Measurements from ENCODE around the gene MNT.

MNT gene

DNA sequence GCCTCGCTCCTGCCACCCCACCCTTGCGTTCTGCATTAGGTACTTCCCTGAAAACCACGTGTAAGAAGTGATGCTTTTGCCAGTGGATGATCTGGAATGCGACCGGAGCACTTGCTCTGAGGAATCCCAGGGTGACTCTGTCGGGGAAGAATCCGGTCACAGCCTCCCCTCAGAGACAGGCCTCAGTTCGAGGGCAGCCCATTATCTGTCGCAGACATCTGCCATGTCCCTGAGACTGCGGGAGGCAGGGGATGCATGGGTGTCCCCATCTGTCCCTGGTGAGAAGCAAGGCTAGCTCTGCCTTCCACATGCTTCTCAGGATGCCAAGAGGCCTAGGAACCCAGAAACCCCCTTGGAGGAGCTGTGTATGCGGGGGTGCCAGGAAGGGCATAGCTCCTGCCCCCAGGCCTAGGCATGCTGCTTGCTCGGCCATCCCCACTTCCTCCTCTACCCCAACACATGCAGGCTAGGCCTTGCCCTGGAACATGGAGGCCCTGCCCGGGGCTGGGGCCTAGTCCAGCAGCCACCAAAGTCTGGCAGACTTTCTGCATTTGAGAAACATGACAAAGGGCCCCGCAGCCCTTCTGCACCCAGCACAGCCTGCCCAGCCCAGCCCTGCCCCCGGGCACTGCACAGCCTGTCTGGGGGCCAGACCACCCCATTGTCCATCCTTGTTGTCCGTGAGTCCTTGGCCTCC lies 20.5 kb downstream of the MNT start:
- no peak for DNase-seq (ENCODE audit: low spot score)

DNA sequence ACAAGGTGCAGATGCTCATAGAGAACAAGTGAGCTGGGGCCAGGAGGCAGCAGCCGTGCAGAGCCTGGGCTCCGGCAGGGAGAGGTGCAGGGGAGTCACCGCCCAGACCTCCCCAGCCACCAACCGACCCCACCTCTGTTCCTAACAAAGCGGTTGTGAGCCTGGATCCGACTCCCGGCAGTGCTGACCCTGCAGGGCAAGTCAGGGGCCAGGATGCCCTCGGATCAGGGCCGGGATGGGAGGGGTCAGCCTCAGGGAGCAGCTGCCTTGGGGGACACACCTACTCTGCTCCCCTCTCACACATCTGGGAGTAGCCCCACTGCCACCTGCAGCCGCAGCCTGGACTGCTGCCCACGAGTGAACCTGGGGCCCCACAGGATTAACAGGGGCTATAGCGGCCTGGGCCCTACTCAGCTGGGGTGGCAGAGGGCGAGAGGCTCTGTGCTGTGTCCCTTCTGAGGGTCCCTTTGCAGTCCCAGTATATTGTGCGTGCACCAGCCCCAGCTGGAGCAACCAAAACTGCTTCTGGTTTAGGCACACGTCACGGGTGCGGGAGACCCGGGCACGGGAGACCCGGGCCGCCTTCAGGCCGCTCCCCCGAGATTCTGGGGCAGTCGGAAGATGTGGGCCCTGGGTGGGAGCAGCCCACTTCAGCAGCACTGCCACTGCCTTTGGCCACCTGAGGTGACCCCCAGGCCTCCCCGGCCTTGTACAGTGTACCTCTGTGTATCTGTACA lies 21.2 kb downstream of the MNT start:
- DNase-seq (ENCODE audit: low spot score): no peak

DNA sequence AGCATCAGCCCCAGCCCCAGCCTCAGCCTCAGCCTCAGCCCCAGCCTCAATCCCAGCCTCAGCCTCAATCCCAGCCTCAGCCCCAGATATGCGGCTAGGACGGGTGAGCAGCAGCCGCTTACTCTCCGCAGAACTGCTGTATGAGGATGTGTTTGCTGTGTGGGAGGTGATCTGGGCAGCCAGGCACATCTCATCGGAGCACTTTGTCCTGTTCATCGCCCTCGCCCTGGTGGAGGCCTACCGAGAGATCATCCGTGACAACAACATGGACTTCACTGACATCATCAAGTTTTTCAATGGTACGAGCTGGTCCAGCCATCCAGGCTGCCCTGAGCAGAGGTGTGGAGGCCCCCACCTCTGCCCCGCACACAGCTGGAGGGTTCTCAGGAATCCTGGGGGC lies 22.0 kb downstream of the MNT start:
- DNase-seq (ENCODE audit: low spot score): no peak

DNA sequence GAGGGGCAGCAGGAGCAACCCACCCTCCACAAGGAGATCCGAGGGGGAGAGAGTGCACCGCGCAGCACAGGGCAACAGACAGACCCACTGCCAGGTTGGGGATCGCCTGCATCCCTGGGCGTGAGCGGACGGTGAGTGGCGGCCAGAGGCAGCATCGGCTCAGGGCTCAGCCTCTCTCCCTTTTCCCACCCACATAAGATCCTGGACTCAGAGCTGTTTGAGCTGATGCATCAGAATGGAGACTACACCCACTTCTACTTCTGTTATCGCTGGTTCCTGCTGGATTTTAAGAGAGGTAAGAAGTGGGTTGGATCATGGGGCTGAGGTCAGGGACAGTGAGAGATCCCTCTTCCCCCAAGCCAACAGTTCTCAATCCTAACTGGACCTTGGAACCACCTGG lies 23.2 kb downstream of the MNT start:
- DNase-seq (ENCODE audit: low spot score): no peak

DNA sequence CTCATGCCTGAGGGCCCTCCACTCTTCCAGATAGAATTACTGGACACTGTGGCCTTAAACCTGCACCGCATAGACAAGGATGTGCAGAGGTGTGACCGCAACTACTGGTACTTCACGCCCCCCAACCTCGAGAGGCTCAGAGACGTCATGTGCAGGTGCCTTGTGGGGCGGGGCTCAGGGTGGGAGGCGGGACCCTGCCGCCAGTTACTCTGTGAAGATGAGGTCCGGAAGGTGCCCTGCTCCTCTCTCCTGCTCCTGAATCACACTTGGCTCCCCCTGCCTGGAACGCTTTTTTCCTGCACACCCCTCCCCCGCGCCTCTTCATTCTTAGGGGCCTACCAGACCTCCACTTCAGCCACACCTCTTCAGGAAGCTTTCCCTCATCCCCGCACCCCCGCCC lies 24.8 kb downstream of the MNT start:
- no peak for DNase-seq (ENCODE audit: low spot score)

DNA sequence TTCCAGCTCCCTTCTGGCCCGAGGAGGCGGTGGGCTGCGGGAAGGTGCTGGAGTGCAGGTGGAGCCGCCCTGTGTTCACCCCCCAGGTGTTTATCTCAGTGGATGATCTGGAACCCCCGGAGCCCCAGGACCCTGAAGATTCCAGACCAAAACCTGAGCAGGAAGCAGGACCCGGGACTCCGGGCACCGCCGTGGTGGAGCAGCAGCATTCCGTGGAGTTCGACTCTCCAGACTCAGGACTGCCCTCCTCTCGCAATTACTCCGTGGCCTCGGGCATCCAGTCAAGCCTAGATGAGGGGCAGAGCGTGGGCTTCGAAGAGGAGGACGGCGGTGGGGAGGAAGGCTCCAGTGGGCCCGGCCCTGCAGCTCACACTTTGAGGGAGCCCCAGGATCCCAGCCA lies 25.5 kb downstream of the MNT start:
- DNase-seq (ENCODE audit: low spot score): no peak

DNA sequence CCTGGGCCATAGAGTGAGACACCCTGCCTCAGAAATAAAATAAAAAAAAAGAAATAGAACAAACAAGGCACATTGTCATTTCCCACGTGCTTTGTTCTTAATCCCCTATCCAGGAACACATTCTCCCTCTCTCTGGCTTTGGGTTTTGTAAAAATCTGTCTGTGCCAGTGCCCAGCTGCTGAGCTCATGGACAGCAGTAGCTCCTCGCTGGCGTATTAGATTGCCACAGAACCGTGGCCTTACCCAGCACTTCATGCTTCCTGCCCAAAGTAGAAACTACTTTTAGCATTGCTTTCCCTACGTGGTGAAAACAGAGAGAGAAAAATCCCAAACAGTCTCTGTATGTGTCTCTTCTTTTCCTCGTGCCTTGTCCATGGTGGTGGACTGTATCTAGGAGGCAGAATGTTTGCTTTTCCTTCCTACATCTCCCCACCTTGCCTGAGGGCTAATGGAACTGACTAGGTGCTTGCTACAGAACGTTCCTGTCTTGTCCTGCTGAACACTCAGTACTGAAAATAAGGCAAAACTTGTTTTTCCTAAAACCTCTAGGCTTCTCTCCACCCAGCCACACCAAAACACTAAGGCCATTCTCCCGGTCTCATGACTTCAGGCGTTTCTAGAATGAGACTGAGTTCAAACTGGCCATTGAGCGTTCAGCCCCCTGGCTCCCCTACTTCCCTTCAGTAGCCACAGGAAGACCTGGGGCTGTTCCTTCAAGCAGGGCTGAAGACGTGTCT lies 26.1 kb downstream of the MNT start:
- DNase-seq (ENCODE audit: low spot score): no peak

DNA sequence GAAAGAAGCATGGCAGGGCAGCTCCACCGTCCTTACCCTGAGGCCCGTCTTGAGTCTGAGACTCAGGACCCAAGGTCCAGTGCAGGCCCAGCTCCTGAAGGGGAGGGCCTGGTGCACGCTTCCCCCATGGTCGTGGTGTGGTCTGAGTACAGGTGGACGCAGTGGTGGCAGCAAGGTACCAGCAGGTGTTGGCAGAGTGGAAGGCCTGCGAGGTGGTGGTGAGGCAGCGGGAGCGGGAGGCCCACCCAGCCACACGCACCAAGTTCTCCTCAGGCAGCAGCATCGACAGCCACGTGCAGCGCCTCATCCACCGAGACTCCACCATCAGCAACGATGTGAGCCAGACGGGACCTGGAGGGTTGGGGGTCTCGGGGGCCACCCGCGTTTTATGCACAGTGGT lies 27.7 kb downstream of the MNT start:
- no peak for DNase-seq (ENCODE audit: low spot score)

DNA sequence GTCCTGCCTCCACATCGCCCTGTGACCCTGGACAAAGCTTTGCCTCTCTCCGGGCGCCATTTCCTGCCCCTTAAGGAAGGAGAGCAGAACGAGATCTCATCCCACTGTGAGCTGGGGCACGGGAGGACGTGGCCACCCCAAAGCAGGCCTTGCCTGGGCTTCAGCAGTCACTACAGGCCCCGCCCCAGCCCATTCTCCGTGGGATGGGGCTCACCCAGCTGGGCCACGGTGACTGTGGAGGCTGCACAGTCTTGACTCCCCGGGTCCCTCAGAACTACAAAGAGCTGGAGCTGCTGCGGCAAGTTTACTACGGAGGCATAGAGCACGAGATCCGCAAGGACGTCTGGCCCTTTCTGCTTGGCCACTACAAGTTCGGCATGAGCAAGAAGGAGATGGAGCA lies 28.2 kb downstream of the MNT start:
- no peak for DNase-seq (ENCODE audit: low spot score)

DNA sequence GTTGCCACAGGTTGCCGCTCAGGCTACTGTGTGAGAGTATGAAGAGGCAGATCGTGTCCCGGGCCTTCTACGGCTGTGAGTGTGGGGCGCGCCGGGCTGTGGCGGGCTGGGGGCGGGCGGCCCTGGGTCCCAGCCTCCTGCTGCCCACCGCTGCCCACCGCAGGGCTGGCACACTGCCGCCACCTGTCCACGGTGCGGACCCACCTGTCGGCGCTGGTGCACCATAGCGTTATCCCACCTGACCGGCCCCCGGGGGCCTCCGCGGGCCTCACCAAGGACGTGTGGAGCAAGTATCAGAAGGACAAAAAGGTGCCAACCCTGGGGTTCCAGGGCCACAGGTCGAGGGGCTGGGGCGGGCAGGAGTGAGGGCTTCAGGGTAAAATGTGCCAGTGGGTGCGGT lies 28.7 kb downstream of the MNT start:
- DNase-seq (ENCODE audit: low spot score): no peak

DNA sequence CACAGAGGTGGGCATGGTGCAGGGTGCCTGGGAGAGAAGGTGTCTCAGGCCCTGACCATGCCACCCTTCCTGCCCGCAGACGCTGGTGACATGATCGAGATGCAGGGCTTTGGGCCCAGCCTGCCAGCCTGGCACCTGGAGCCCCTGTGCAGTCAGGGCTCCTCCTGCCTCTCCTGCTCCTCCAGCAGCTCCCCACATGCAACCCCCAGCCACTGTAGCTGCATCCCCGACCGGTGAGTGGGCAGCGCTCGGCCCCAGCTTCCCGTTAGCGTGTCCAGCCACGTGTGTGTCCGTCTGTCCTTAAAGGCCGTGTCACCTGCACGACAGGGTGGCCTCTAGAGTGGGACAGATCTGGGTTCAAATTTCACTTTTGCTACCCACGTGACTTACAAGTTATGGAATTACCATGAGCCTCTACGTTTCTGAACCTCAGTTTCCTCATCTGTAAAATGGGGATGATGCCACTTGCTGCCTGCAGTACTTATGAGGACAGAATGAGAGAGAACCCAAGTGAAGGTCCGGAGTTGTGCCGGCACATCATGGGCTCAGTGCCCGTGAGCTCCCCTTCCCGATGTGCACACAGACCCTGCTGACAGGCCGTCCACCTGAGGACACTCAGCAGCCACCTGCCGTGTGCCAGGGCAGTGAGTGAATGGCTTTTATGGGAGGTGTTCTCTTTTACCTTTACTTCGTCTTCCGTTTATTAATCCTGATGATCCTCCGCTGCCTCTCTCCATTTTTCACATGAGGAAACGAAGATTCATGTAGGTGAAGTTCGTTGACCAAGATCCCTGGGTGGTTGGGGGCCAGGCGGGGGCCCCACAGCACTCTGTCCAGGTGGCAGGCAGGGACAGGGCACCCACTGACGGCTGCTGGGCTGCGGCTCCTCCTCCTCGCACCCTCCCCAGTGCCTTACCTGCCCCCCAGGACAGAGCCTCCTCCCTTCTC lies 29.4 kb downstream of the MNT start:
- DNase-seq (ENCODE audit: low spot score): no peak

DNA sequence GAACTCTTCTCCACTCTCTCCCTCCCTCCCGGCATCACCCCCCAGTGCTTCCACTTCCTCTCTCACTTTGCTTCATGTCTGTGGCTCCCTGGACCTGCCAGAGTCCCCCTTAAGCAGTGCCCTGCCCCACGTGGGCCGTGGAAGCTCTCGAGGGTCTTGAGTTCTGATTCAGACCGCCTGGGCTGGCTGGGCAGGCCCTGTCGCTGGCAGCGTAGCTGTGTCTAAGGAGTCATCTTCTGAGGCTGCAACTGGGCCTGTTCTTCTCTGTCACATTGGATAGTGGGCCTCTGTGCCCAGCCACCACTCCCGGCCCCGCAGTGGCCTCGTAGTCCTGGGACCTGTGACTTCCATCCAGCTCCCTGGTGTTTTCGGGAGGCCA lies 30.7 kb downstream of the MNT start:
- DNase-seq (ENCODE audit: low spot score): no peak

DNA sequence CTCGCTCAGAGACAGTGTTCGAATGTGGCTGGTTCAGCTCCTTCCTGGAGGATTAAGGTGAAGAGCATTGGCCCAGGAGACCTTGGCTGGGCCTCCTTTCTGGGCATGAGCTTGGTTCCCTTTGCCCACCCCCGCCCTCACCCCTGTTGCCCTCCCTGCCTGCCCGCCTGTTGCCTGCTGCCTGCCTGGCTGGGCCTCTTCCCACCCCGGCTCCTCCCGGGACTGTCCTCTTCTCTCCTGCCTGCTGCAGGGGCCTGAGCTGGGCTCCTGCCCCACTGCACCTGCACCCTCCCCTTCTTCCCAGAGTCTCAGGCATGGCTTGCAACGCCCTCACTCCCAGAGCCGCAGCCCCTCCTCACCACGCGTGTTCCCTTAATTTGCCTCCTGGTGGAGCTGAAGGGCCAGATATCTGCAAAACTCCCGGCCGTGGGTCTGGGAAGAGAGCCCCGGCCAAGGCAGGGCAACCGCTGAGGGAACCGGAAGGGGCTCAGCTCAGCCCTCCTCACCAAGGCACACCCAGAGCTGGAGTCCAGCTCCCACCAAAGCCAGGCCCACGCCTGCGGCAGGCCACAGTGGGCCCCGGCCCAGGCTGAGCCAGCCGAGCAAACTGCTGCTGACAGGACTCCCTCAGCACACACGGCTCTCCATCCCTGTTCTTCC lies 31.2 kb downstream of the MNT start:
- no peak for DNase-seq (ENCODE audit: low spot score)

DNA sequence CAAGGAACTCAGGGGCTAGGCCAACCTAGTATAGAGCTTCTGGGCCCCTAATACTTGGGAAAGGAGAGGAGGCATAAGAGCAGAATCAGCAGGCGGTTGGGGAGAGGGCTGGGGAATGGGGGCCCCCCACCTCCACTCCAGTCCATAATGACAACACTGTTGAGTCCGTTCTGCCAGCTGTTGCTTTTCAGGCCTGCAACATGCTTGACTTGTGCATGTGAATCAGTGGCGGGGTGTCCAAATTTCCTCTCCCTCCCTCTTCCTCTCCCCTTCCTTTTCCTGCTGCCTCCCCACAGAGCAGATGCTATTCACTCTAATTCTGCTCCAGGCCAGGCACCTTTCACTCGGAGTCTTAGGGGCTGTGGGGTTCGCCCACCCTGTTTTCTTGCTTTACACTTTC lies 31.8 kb downstream of the MNT start:
- no peak for DNase-seq (ENCODE audit: low spot score)

DNA sequence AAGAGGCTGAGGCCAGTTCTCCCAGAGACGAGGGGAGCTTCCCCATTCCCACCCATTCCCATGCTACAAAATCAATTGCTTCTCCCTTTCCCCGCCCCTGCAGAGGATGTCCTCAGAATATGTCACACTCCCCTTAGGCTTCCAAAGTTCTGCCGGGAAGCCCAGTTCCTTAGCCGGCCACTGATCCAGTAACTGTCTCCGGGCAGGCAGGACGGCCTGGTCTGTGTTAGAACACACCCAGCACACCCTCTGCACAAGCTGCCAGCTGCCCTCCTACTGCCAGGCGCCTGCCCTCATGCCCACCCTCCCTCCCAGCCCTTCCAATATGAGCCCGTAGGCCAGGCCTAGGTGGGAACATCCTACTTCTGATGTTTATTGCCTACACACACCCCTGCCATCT lies 32.5 kb downstream of the MNT start:
- no peak for DNase-seq (ENCODE audit: low spot score)

DNA sequence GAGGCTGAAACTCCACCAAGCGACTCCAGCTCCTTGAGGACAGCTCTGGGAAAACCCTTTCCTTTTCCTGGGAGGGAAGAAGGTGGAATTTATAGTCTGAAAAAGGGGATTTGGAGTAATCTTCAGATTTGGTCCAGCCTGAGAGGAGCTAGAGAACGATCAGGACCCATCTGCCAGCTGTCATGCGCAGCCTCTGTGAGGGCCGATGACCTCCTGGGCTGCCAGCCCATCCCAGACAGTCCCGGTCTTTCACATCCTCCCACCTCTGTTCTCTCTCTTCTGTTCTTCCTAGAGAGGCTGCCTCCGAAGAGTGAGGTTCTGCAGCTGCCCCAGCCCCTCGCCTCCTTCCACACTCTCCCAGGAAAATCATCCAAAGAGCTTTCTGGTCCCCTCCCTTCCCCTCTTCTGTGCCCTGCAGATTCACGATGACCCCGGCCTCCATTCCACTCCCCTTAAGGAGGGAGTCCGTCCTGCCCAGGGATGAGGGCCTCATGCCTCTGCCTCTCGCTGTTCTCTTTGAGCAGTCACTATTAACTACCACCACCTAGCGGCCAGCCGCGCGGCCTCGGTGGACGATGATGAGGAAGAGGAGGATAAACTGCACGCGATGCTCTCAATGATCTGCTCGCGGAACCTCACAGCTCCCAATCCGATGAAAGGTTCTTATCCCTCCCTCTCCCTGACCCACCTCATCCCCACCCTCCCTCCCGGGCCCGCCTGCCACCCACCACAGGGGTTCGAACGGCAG lies 33.9 kb downstream of the MNT start:
- DNase-seq (ENCODE audit: low spot score): no peak

DNA sequence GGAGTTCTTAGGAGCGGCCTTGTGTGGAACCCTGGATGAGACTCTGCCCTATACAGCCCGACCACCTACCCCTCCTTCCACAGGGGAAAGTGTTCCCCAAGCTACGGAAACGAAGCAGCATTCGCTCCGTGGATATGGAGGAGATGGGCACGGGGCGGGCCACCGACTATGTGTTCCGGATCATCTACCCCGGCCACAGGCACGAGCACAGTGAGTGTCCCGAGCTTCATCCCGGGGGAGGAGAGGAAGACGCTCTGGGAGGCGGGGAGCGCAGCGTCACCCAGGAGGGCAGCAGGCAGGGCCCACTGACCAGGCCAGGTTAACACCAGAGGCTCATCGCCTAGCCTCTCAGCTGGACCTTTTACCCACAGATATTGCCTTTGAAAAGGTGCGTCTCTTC lies 35.7 kb downstream of the MNT start:
- no peak for DNase-seq (ENCODE audit: low spot score)

DNA sequence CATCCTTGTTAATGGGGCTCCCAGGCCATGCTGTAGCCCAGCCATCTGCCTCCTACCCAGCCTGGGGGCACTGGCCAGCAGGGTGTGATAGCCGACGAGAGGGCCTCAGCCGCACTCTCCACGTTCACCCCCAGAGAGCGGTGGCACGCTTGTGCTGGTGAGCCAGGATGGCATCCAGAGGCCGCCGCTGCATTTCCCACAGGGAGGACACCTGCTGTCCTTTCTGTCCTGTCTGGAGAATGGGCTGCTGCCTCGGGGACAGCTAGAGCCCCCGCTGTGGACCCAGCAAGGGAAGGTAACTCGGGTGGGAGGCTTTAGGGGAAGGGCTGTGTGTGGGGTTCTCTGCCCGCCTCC lies 36.1 kb downstream of the MNT start:
- DNase-seq (ENCODE audit: low spot score): no peak

DNA sequence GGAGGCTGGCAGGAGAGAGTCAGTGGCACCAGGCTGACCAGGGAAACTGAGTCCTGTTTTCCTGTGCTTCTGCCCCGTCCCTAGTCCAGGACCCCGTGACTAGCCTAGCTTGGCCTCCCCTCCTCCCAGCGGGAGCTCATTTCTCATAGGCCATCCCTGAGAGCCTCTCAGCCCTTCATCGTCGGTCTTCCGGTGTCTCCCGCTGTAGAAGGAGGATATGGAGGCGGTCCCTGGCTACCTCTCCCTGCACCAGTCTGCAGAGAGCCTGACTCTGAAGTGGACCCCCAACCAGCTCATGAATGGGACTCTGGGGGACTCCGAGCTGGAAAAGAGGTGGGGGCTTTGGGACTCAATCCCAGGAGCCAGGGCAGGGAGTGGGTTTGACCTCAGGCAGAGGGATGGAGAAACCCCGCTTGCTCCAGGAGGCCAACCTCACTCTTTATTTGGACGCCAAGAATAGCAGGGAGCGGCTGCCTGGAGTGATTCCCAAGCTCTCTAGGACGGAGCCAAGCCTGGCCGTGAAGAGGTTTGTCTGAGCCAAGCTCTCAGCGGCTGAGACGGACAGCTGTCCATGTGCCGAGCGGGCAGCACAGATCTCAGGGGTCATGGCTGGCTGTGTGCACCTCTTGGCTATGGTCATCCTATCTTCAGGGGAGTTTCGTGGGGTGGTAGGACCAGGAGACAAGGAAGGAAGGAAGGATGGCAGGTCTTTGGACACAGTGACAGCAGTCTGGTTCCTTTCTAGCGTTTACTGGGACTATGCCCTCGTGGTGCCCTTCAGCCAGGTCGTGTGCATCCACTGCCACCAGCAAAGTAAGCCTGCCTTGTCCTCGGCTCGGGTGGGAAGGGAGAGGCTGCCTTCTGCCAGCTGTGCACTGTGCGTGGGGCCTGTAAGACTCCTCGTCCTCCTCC lies 36.8 kb downstream of the MNT start:
- DNase-seq (ENCODE audit: low spot score): peak; percentile 55

DNA sequence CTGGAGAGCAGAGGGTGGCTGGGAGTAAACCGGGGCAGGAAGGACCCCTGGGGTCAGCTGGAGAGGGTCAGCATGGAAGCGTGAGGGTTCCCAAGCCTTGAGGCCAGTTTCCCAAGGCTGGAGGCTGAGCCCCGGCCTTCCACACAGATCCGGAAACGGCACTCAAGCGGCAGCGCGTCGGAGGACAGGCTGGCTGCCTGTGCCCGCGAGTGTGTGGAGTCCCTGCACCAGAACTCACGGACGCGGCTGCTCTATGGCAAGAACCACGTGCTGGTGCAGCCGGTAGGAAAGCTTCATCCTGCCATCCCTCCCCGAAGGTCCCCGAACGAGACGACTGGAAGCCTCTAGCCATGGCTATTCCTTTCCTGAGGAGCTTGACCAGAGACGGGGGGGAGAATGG lies 37.5 kb downstream of the MNT start:
- DNase-seq (ENCODE audit: low spot score): no peak

Measured in Ammon's horn (tissue), 1 donor.